Anterior cingulate cortex (tissue), 58 donors: ENCODE measurements around the gene DNAJC12.
"Not testable (repeated sequence)": the region's sequence is repeated elsewhere in the genome, so short reads cannot be mapped to it uniquely, and the experiment has no call there.

Experiments
- DNase-seq, 58 donors: peaks; one replicate each; lab custom pipeline; 2025; lab: John Stamatoyannopoulos, UW

DNAJC12 gene

GRCh38 chr10:67771200-67771599 lies 66.8 kb downstream of the DNAJC12 start:
- DNase-seq: no peak

DNA sequence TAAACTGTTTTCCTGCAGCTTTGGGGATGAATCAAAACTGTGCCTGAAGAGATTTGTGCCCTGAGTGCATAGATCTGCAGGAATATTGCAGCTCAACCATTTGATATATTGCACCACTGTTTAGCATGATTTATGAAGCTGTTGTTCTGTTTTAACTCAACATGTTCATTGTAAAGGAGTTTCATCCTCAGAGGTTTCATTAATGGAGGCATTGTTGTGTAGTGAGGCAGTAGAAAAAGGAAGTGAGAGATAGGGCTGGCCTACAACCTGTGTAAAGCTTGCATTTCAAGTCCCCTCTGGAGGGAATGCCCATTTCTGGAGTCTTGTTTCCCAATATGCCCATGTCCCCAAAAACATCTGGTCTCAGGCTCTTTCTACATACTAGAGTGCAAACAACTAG lies 67.5 kb downstream of the DNAJC12 start:
- no peak for DNase-seq

DNA sequence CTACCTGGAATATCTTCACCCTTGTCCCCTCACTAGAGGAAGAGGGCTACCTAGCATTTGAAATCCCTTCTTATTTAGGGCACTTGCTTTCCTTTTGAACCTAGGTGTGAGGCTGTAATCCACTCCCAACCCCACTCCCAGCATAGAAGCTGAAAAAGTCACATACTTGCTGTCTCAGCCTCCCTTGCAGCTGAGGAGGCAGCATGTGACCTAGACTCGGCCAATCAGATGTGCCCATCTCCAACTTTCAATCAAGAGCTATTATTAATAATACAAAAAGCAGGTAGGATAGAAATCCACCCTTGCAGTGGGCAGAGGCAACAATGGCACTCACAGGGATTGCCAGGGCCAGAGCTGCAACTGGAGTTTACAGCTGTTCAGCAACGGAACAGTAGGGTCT lies 70.7 kb downstream of the DNAJC12 start:
- DNase-seq: no peak

DNA sequence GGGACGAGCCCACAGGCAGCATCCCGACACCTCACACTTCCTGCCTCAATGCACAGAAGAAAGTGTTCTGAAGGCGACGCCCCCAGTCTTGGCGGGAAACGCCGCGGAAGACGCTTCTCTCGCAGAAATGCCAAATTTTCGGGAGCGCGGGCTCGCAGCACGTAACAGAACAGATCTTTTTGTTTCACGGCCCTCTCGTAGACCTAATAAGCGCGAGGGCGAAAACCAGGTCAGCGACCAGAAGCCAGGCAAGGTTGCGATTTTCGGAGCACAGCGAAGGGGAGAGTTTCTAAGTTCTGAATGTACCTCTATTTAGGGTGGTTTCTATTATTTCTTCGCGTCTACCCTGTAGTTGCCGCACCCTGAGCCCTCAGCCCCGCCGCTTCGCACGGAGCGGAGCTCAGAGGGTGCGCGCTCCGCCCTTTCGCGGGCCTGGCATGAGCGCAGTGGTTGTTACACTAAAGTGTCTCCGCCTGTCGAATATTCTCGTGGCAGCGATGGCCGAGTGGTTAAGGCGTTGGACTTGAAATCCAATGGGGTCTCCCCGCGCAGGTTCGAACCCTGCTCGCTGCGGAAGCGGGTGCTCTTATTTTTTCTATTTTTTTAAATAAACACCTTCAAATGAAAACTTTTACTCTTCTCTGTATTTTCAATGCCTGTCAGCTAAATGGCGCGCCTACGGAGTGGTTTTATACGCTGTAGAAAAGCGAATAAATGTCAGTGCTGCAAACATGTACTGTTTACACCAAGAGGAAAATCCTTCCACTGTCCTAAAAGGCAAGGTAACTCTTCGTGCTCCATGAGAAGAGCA lies 73.8 kb downstream of the DNAJC12 start:
- DNase-seq: peak; percentile 63 to 98 (median 92)

DNA sequence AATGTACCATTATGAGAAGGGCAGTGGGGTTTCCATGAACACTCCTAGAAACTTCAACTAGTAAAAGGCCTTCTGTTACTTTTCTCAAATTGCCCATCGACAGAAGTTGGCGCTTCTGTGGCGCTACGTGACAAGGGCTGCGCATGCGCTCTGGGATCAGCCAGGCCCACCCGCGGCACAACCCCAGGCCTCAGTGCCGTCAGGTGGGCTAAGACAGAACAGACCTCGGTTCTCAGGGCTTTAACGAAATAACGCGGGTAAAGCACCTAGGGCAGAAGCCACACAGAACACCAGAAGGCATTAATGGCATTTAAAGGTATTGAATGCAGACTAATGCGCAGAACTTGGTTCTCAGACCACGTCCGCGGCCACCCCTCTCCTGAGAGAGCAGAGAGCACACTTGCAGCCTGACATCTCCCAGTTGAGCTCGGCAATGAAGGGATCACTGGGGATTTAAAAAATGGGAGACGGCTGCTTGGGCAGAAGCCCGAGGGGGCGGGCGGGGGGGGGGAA lies 74.4 kb downstream of the DNAJC12 start:
- peak in 57 of 58 donors; percentile 20 to 86 (median 68) for DNase-seq

GRCh38 chr10:67762567-67762966 lies 75.4 kb downstream of the DNAJC12 start:
- DNase-seq: not testable (repeated sequence)

- no peak for DNase-seq
These were observed 77.7 kb downstream of the DNAJC12 start for GRCh38 chr10:67760272-67760671.
